NCI-H146 treated with DMSO at 0.1 percent for 48 hours (cell line): Measurements from ENCODE around the gene IMMP1L.
A peak's percentile ranks its signal among the peaks of the same experiment; 100 is the strongest.

ENCODE experiments used
- DNase-seq: peaks from one replicate; lab custom pipeline; 2025; ENCODE audit not compliant: unreplicated experiment; lab: John Stamatoyannopoulos, UW

IMMP1L gene

GRCh38 chr11:31404614-31405013 is 104.8 kb downstream of the IMMP1L start:
- DNase-seq = no peak

GRCh38 chr11:31397239-31397834 is 112.1 kb downstream of the IMMP1L start:
- DNase-seq = peak; percentile 42

DNA sequence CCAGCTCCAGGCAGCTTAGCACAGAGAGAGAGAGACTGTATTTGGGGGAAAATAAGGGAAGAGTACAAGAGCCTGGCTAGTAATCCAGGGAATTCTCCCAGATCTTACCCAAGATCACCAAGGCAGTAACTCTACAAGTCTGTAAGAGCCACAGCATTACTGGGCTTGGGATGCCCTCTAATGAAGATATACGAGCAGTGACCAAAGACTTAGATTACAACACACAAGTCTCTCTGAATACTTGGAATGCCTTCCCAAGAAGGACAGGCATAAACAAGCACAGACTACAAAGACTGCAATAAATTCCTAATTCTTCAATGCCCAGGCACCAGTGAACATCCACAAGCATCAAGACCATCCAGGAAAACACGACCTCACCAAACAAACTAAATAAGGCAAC is 122.0 kb downstream of the IMMP1L start:
- no peak for DNase-seq

- DNase-seq = no peak
These were observed 126.3 kb downstream of the IMMP1L start for GRCh38 chr11:31383116-31383515.
